HEK293 (cell line): Measurements from ENCODE around the gene OR9G4.

Source experiments
- CTCF ChIA-PET: fragments of 350-600 bp; formaldehyde crosslinking; extraction: SDS; loops from one replicate; lab custom pipeline; 2021; ENCODE audit warnings: antibody characterized with exemption; lab: Yijun Ruan, JAX
- POLR2A ChIA-PET: fragments of 300-600 bp; formaldehyde crosslinking; extraction: SDS; loops from one replicate; lab custom pipeline; 2020; ENCODE audit warnings: antibody characterized with exemption, inconsistent platforms; lab: Yijun Ruan, JAX
- H3K27ac ChIP-seq: fragments of 200-500 bp; sonication (Bioruptor generic); 2 replicates; pipeline ENCODE4 v1.5.1; 2014; ENCODE audit warnings: low read depth, low read length, control low read depth, inconsistent platforms; ENCODE audit errors: extremely low read depth
- H3K36me3 ChIP-seq, 2 experiments: fragments of 200-500 bp in 1 of 2; sonication (Bioruptor generic) in 1 of 2; 1 replicate in 1 of 2; 2 replicates in 1 of 2; pipeline ENCODE4 v1.5.1; 2014 to 2017; ENCODE audit warnings: inconsistent platforms in 2 of 2, low read length in 2 of 2; ENCODE audit not compliant: control insufficient read depth in 2 of 2, insufficient read depth in 1 of 2
- H3K4me1 ChIP-seq: fragments of 200-500 bp; sonication (Bioruptor generic); 2 replicates; pipeline ENCODE4 v1.5.1; 2014; ENCODE audit warnings: mild to moderate bottlenecking, low read length, inconsistent platforms; ENCODE audit not compliant: control insufficient read depth, insufficient read depth
- H3K4me3 ChIP-seq: 2 replicates; pipeline ENCODE4 v1.5.1; 2011; ENCODE audit warnings: low read depth, mild to moderate bottlenecking, control low read depth, low read length, moderate library complexity
- H3K9me3 ChIP-seq: fragments of 200-500 bp; sonication (Bioruptor generic); 2 replicates; pipeline ENCODE4 v1.5.1; 2014; ENCODE audit warnings: low read depth, low read length, inconsistent platforms; ENCODE audit not compliant: control insufficient read depth, insufficient read depth
- BCL11B ChIP-seq: fragments of 450-650 bp; formaldehyde crosslinking; IDR thresholded peaks from 2 replicates; pipeline ENCODE4 v1.5.1; 2016; ENCODE audit warnings: low read depth, missing biosample characterization, missing genetic modification characterization
- OSR2 ChIP-seq: fragments of 450-650 bp; formaldehyde crosslinking; IDR thresholded peaks from 2 replicates; pipeline ENCODE4 v1.5.1; 2016; ENCODE audit warnings: missing biosample characterization, missing genetic modification characterization
- PRDM1 ChIP-seq: fragments of 450-650 bp; formaldehyde crosslinking; IDR thresholded peaks from 2 replicates; pipeline ENCODE4; 2016; ENCODE audit warnings: missing biosample characterization, missing genetic modification characterization
- SP2 ChIP-seq: fragments of 450-650 bp; formaldehyde crosslinking; IDR thresholded peaks from 2 replicates; pipeline ENCODE4 v1.5.1; 2016; ENCODE audit warnings: missing biosample characterization, missing genetic modification characterization
- ZBTB1 ChIP-seq: fragments of 450-650 bp; formaldehyde crosslinking; IDR thresholded peaks from 2 replicates; pipeline ENCODE4 v1.5.1; 2016; ENCODE audit warnings: missing biosample characterization, missing genetic modification characterization
- ZBTB8A ChIP-seq: fragments of 450-650 bp; formaldehyde crosslinking; IDR thresholded peaks from 2 replicates; pipeline ENCODE4 v1.5.1; 2016; ENCODE audit warnings: missing biosample characterization, missing genetic modification characterization
- ZNF148 ChIP-seq: fragments of 450-650 bp; formaldehyde crosslinking; IDR thresholded peaks from 2 replicates; pipeline ENCODE4 v1.5.0; 2017; ENCODE audit warnings: missing biosample characterization, missing genetic modification characterization, borderline replicate concordance
- ZNF16 ChIP-seq: fragments of 450-650 bp; formaldehyde crosslinking; IDR thresholded peaks from 2 replicates; pipeline ENCODE4 v1.5.1; 2016; ENCODE audit warnings: low read depth, missing biosample characterization, missing genetic modification characterization
- ZNF175 ChIP-seq: fragments of 450-650 bp; formaldehyde crosslinking; IDR thresholded peaks from 2 replicates; pipeline ENCODE4 v1.5.1; 2016; ENCODE audit warnings: missing biosample characterization, missing genetic modification characterization
- ZNF23 ChIP-seq: fragments of 450-650 bp; formaldehyde crosslinking; IDR thresholded peaks from 2 replicates; pipeline ENCODE4 v1.5.1; 2016; ENCODE audit warnings: missing biosample characterization, missing genetic modification characterization, borderline replicate concordance
- ZNF335 ChIP-seq: fragments of 450-650 bp; formaldehyde crosslinking; conservative IDR thresholded peaks from 2 replicates; pipeline ENCODE4 v1.5.1; 2016; ENCODE audit warnings: missing biosample characterization, missing genetic modification characterization
- ZNF423 ChIP-seq: fragments of 450-650 bp; formaldehyde crosslinking; IDR thresholded peaks from 2 replicates; pipeline ENCODE4 v1.5.1; 2016; ENCODE audit warnings: missing biosample characterization, missing genetic modification characterization
- ZNF426 ChIP-seq: fragments of 450-650 bp; formaldehyde crosslinking; IDR thresholded peaks from 2 replicates; pipeline ENCODE4 v1.5.1; 2017; ENCODE audit warnings: missing biosample characterization, missing genetic modification characterization, mild to moderate bottlenecking, inconsistent platforms, moderate library complexity
- ZNF433 ChIP-seq: fragments of 450-650 bp; formaldehyde crosslinking; IDR thresholded peaks from 2 replicates; pipeline ENCODE4 v1.5.1; 2016; ENCODE audit warnings: missing biosample characterization, missing genetic modification characterization, low read depth
- ZNF473 ChIP-seq: fragments of 450-650 bp; formaldehyde crosslinking; IDR thresholded peaks from 2 replicates; pipeline ENCODE4 v1.5.1; 2017; ENCODE audit warnings: missing biosample characterization, missing genetic modification characterization
- ZNF48 ChIP-seq: fragments of 450-650 bp; formaldehyde crosslinking; IDR thresholded peaks from 2 replicates; pipeline ENCODE4 v1.5.1; 2016; ENCODE audit warnings: missing biosample characterization, missing genetic modification characterization
- ZNF521 ChIP-seq: fragments of 450-650 bp; formaldehyde crosslinking; IDR thresholded peaks from 2 replicates; pipeline ENCODE4 v1.5.1; 2017; ENCODE audit warnings: missing biosample characterization, mild to moderate bottlenecking, missing genetic modification characterization
- ZNF549 ChIP-seq: fragments of 450-650 bp; IDR thresholded peaks from 2 replicates; pipeline ENCODE4 v1.5.1; 2018; ENCODE audit warnings: missing biosample characterization, missing genetic modification characterization, mild to moderate bottlenecking, inconsistent platforms, moderate library complexity
- ZNF600 ChIP-seq: fragments of 450-650 bp; formaldehyde crosslinking; IDR thresholded peaks from 2 replicates; pipeline ENCODE4 v1.5.1; 2016; ENCODE audit warnings: missing biosample characterization, missing genetic modification characterization
- ZNF623 ChIP-seq: fragments of 450-650 bp; formaldehyde crosslinking; IDR thresholded peaks from 2 replicates; pipeline ENCODE4 v1.5.1; 2016; ENCODE audit warnings: missing biosample characterization, missing genetic modification characterization
- ZNF664 ChIP-seq: fragments of 450-650 bp; formaldehyde crosslinking; IDR thresholded peaks from 2 replicates; pipeline ENCODE4 v1.5.1; 2016; ENCODE audit warnings: missing biosample characterization, missing genetic modification characterization
- ZNF677 ChIP-seq: fragments of 450-650 bp; IDR thresholded peaks from 2 replicates; pipeline ENCODE4 v1.5.0; 2018; ENCODE audit warnings: missing biosample characterization, mild to moderate bottlenecking, missing genetic modification characterization, moderate library complexity
- ZNF707 ChIP-seq: fragments of 450-650 bp; formaldehyde crosslinking; IDR thresholded peaks from 2 replicates; pipeline ENCODE4 v1.5.1; 2016; ENCODE audit warnings: missing biosample characterization, missing genetic modification characterization
- ZSCAN4 ChIP-seq: fragments of 450-650 bp; formaldehyde crosslinking; IDR thresholded peaks from 2 replicates; pipeline ENCODE4 v1.5.1; 2017; ENCODE audit warnings: missing biosample characterization, missing genetic modification characterization
- TF ChIP-seq, protein P1 (sequence below): fragments of 450-650 bp; IDR thresholded peaks from 2 replicates; pipeline ENCODE4 v1.5.1; 2018; ENCODE audit warnings: missing biosample characterization, mild to moderate bottlenecking, missing genetic modification characterization
- TF ChIP-seq, protein P2 (sequence below): fragments of 450-650 bp; formaldehyde crosslinking; IDR thresholded peaks from 2 replicates; pipeline ENCODE4 v1.5.1; 2016; ENCODE audit warnings: missing biosample characterization, missing genetic modification characterization
- TF ChIP-seq, protein P3 (sequence below): fragments of 450-650 bp; formaldehyde crosslinking; IDR thresholded peaks from 2 replicates; pipeline ENCODE4 v1.5.1; 2016; ENCODE audit warnings: missing biosample characterization, missing genetic modification characterization

OR9G4 gene

GRCh38 chr11:56720513-56720912 is 28.0 kb downstream of the OR9G4 start:
- no peaks in the 10 kb centered on the region for H3K4me1 ChIP-seq
- H3K9me3 ChIP-seq: no peaks in the 10 kb centered on the region
- TF ChIP-seq ZNF521: no peak
- TF ChIP-seq ZNF175 (tag by site-specific recombination): no peak
- TF ChIP-seq, protein P1, sequence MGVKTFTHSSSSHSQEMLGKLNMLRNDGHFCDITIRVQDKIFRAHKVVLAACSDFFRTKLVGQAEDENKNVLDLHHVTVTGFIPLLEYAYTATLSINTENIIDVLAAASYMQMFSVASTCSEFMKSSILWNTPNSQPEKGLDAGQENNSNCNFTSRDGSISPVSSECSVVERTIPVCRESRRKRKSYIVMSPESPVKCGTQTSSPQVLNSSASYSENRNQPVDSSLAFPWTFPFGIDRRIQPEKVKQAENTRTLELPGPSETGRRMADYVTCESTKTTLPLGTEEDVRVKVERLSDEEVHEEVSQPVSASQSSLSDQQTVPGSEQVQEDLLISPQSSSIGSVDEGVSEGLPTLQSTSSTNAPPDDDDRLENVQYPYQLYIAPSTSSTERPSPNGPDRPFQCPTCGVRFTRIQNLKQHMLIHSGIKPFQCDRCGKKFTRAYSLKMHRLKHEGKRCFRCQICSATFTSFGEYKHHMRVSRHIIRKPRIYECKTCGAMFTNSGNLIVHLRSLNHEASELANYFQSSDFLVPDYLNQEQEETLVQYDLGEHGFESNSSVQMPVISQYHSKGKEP (tag by site-specific recombination): no peak
- TF ChIP-seq, protein P2, sequence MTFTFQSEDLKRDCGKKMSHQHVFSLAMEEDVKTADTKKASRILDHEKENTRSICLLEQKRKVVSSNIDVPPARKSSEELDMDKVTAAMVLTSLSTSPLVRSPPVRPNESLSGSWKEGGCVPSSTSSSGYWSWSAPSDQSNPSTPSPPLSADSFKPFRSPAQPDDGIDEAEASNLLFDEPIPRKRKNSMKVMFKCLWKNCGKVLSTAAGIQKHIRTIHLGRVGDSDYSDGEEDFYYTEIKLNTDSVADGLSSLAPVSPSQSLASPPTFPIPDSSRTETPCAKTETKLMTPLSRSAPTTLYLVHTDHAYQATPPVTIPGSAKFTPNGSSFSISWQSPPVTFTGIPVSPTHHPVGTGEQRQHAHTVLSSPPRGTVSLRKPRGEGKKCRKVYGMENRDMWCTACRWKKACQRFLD (tag by site-specific recombination): no peak
- TF ChIP-seq ZNF23: no peak
- no peak for TF ChIP-seq ZNF148 (tag by site-specific recombination)
- no peak for TF ChIP-seq ZNF16 (tag by site-specific recombination)
- TF ChIP-seq ZNF600: no peak
- TF ChIP-seq BCL11B (tag by site-specific recombination): no peak
- no peak for TF ChIP-seq ZNF423 (tag by site-specific recombination)
- no peak for TF ChIP-seq ZNF48
- TF ChIP-seq ZNF549 (tag by site-specific recombination): no peak
- TF ChIP-seq ZNF623 (tag by site-specific recombination): no peak
- no peak for TF ChIP-seq ZBTB1 (tag by site-specific recombination)
- TF ChIP-seq, protein P3, sequence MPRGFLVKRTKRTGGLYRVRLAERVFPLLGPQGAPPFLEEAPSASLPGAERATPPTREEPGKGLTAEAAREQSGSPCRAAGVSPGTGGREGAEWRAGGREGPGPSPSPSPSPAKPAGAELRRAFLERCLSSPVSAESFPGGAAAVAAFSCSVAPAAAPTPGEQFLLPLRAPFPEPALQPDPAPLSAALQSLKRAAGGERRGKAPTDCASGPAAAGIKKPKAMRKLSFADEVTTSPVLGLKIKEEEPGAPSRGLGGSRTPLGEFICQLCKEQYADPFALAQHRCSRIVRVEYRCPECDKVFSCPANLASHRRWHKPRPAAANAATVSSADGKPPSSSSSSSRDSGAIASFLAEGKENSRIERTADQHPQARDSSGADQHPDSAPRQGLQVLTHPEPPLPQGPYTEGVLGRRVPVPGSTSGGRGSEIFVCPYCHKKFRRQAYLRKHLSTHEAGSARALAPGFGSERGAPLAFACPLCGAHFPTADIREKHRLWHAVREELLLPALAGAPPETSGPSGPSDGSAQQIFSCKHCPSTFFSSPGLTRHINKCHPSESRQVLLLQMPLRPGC: no peak
- TF ChIP-seq ZNF335 (tag by site-specific recombination): no peak
- CTCF ChIA-PET: no interaction called here
- no peaks in the 10 kb centered on the region for H3K36me3 ChIP-seq
- H3K4me3 ChIP-seq: no peak overlapping the region
- POLR2A ChIA-PET: no interaction called here
- no peak overlapping the region for H3K27ac ChIP-seq

- no peaks in the 10 kb centered on the region for H3K36me3 ChIP-seq
- H3K4me3 ChIP-seq: no peak overlapping the region
- no peaks in the 10 kb centered on the region for H3K9me3 ChIP-seq
- ChIA-PET CTCF (no interaction called here), POLR2A (no interaction called here)
- H3K27ac ChIP-seq: no peak overlapping the region
- no peak for TF ChIP-seq ZSCAN4
- no peak for TF ChIP-seq ZNF473
- no peak for TF ChIP-seq ZNF707 (tag by site-specific recombination)
- TF ChIP-seq ZBTB8A (tag by site-specific recombination): no peak
- no peak for TF ChIP-seq ZNF23
- TF ChIP-seq SP2 (tag by site-specific recombination): no peak
- no peak for TF ChIP-seq PRDM1
- no peak for TF ChIP-seq ZNF433 (tag by site-specific recombination)
- TF ChIP-seq OSR2: no peak
- TF ChIP-seq ZNF677 (tag by site-specific recombination): no peak
- no peak for TF ChIP-seq ZNF664 (tag by site-specific recombination)
- no peak for TF ChIP-seq ZNF426 (tag by site-specific recombination)
- no peaks in the 10 kb centered on the region for H3K4me1 ChIP-seq
Observed at GRCh38 chr11:56716379-56716854, 32.1 kb downstream of the OR9G4 start.
